AG20443 (cell line): Measurements from ENCODE around the gene PROSER2.
"Not testable (repeated sequence)": the region's sequence is repeated elsewhere in the genome, so short reads cannot be mapped to it uniquely, and the experiment has no call there.

Source experiments
- DNase-seq: peaks from one replicate; pipeline ENCODE4 v3.0.0; 2012; ENCODE audit warnings: low spot score, mixed read lengths

Gene PROSER2

GRCh38 chr10:11886138-11886474, 63.0 kb downstream of the PROSER2 start:
- DNase-seq = no peak

- DNase-seq = no peak
Observed at GRCh38 chr10:11886851-11887250, 63.7 kb downstream of the PROSER2 start.

- DNase-seq = no peak
Observed at GRCh38 chr10:11887381-11888227, 64.4 kb downstream of the PROSER2 start.

GRCh38 chr10:11889263-11889662, 66.1 kb downstream of the PROSER2 start:
- DNase-seq = not testable (repeated sequence)

GRCh38 chr10:11891776-11892486, 68.8 kb downstream of the PROSER2 start:
- DNase-seq = no peak

GRCh38 chr10:11893749-11894278, 70.7 kb downstream of the PROSER2 start:
- no peak for DNase-seq

GRCh38 chr10:11894381-11895107, 71.4 kb downstream of the PROSER2 start:
- DNase-seq = no peak

- DNase-seq = peak; percentile 6
Observed at GRCh38 chr10:11895108-11895466, 71.9 kb downstream of the PROSER2 start.

- no peak for DNase-seq
Observed at GRCh38 chr10:11895598-11895997, 72.4 kb downstream of the PROSER2 start.

- DNase-seq = no peak
Observed at GRCh38 chr10:11896549-11897200, 73.5 kb downstream of the PROSER2 start.

GRCh38 chr10:11898033-11898371, 74.8 kb downstream of the PROSER2 start:
- no peak for DNase-seq

- DNase-seq = no peak
Observed at GRCh38 chr10:11898372-11899066, 75.4 kb downstream of the PROSER2 start.

- no peak for DNase-seq
Observed at GRCh38 chr10:11899067-11899876, 76.1 kb downstream of the PROSER2 start.

- DNase-seq = no peak
Observed at GRCh38 chr10:11901036-11901301, 77.8 kb downstream of the PROSER2 start.

- no peak for DNase-seq
Observed at GRCh38 chr10:11901454-11901832, 78.3 kb downstream of the PROSER2 start.

GRCh38 chr10:11901833-11902475, 78.8 kb downstream of the PROSER2 start:
- DNase-seq = no peak

- DNase-seq = no peak
Observed at GRCh38 chr10:11902646-11903045, 79.5 kb downstream of the PROSER2 start.

- DNase-seq = no peak
Observed at GRCh38 chr10:11906714-11907113, 83.6 kb downstream of the PROSER2 start.

- no peak for DNase-seq
Observed at GRCh38 chr10:11907914-11908313, 84.8 kb downstream of the PROSER2 start.

GRCh38 chr10:11908536-11908935, 85.4 kb downstream of the PROSER2 start:
- DNase-seq = no peak

- DNase-seq = no peak
Observed at GRCh38 chr10:11908991-11909390, 85.8 kb downstream of the PROSER2 start.
